Fibroblast of pulmonary artery (primary cell): ENCODE data around the gene ITPR2.

Experiments used
- DNase-seq: peaks from one replicate; pipeline ENCODE4 v3.0.0-alpha.2; 2010; ENCODE audit warnings: low read depth
- H3K4me3 ChIP-seq: replicated peaks from 2 replicates; pipeline ENCODE4 v1.5.1; 2011; ENCODE audit warnings: low read depth, mild to moderate bottlenecking, control low read depth, low read length, moderate library complexity
- CTCF ChIP-seq: IDR thresholded peaks from 2 replicates; pipeline ENCODE4 v1.5.1; 2011; ENCODE audit warnings: mild to moderate bottlenecking, control low read depth, low read length, inconsistent platforms; ENCODE audit errors: missing control alignments

The ITPR2 gene

GRCh38 chr12:26473291-26473690, 359.7 kb downstream of the ITPR2 start:
- H3K4me3 ChIP-seq: no peak overlapping the region
- no peak for TF ChIP-seq CTCF
- DNase-seq: no peak

GRCh38 chr12:26471560-26471959, 361.4 kb downstream of the ITPR2 start:
- H3K4me3 ChIP-seq: no peak overlapping the region
- TF ChIP-seq CTCF: no peak
- DNase-seq: peak; percentile 38

GRCh38 chr12:26469421-26470180, 363.4 kb downstream of the ITPR2 start:
- H3K4me3 ChIP-seq: no peak overlapping the region
- DNase-seq: no peak
- no peak for TF ChIP-seq CTCF

GRCh38 chr12:26467351-26467750, 365.6 kb downstream of the ITPR2 start:
- DNase-seq: no peak
- TF ChIP-seq CTCF: no peak
- H3K4me3 ChIP-seq: no peak overlapping the region

- TF ChIP-seq CTCF: no peak
- H3K4me3 ChIP-seq: no peak overlapping the region
- no peak for DNase-seq
Observed at GRCh38 chr12:26466726-26467125, 366.3 kb downstream of the ITPR2 start.

- H3K4me3 ChIP-seq: no peak overlapping the region
- TF ChIP-seq CTCF: peak; percentile 12
- peak; percentile 33 for DNase-seq
Observed at GRCh38 chr12:26465419-26466097, 367.4 kb downstream of the ITPR2 start.

GRCh38 chr12:26461776-26462175, 371.2 kb downstream of the ITPR2 start:
- no peak for DNase-seq
- no peak overlapping the region for H3K4me3 ChIP-seq
- no peak for TF ChIP-seq CTCF
